ENCODE measurements around the gene ATL3.

ATL3 gene

GRCh38 chr11:63610604-63611394, 60.4 kb downstream of the ATL3 start:
- Histone ChIP-seq H3K27me3 (replicated peaks; ENCODE audit: insufficient read depth, low read length) (no peaks in the 10 kb centered on the region), H2AFZ (ENCODE audit: low read length) (no peak overlapping the region), H3K4me2 (ENCODE audit: low read depth, low read length) (no peak overlapping the region), H3K4me1 (ENCODE audit: low read length) (no peaks in the 10 kb centered on the region), H3K27ac (ENCODE audit: low read length) (no peak overlapping the region), H3K36me3 (replicated peaks; ENCODE audit: insufficient read depth, low read length) (no peaks in the 10 kb centered on the region), H3K79me2 (ENCODE audit: low read length) (no peaks in the 10 kb centered on the region), H3K9ac (ENCODE audit: low read length) (no peak overlapping the region), H3K4me3 (ENCODE audit: low read length) (no peak overlapping the region), H3F3A (ENCODE audit: insufficient read depth, low read length) (no peaks in the 10 kb centered on the region), H3K9me3 (replicated peaks; ENCODE audit: insufficient read depth, low read length) (no peaks in the 10 kb centered on the region), H4K20me1 (ENCODE audit: insufficient read depth, low read length) (no peaks in the 10 kb centered on the region), H3K9me2 (replicated peaks; ENCODE audit: insufficient read depth, low read length) (no peaks in the 10 kb centered on the region)
- no peak for TF ChIP-seq CTCF (IDR thresholded peaks at IDR 0.05; ENCODE audit: low read length)
- no peak for TF ChIP-seq EZH2 (optimal IDR thresholded peaks at IDR 0.05; ENCODE audit: low read depth, low read length)
- TF ChIP-seq EZH2phosphoT487 (IDR thresholded peaks at IDR 0.05; ENCODE audit: low read length): no peak
- DNase-seq: no peak

GRCh38 chr11:63609971-63610580, 61.1 kb downstream of the ATL3 start:
- no peak overlapping the region for H3K27ac ChIP-seq (ENCODE audit: low read length)
- no peaks in the 10 kb centered on the region for H3F3A ChIP-seq (ENCODE audit: insufficient read depth, low read length)
- no peaks in the 10 kb centered on the region for H3K4me1 ChIP-seq (ENCODE audit: low read length)
- no peak overlapping the region for H3K4me2 ChIP-seq (ENCODE audit: low read depth, low read length)
- no peaks in the 10 kb centered on the region for H3K79me2 ChIP-seq (ENCODE audit: low read length)
- no peaks in the 10 kb centered on the region for H3K9me3 ChIP-seq (replicated peaks; ENCODE audit: insufficient read depth, low read length)
- no peak overlapping the region for H2AFZ ChIP-seq (ENCODE audit: low read length)
- no peak for DNase-seq
- TF ChIP-seq CTCF (IDR thresholded peaks at IDR 0.05; ENCODE audit: low read length) (no peak), EZH2 (optimal IDR thresholded peaks at IDR 0.05; ENCODE audit: low read depth, low read length) (no peak), EZH2phosphoT487 (IDR thresholded peaks at IDR 0.05; ENCODE audit: low read length) (no peak)
- no peaks in the 10 kb centered on the region for H3K9me2 ChIP-seq (replicated peaks; ENCODE audit: insufficient read depth, low read length)
- no peaks in the 10 kb centered on the region for H4K20me1 ChIP-seq (ENCODE audit: insufficient read depth, low read length)
- no peak overlapping the region for H3K4me3 ChIP-seq (ENCODE audit: low read length)
- no peaks in the 10 kb centered on the region for H3K36me3 ChIP-seq (replicated peaks; ENCODE audit: insufficient read depth, low read length)
- H3K9ac ChIP-seq (ENCODE audit: low read length): no peak overlapping the region
- H3K27me3 ChIP-seq (replicated peaks; ENCODE audit: insufficient read depth, low read length): no peaks in the 10 kb centered on the region

GRCh38 chr11:63609536-63609935, 61.6 kb downstream of the ATL3 start:
- Histone ChIP-seq H3K4me3 (ENCODE audit: low read length) (no peak overlapping the region), H3K79me2 (ENCODE audit: low read length) (no peaks in the 10 kb centered on the region), H3K4me1 (ENCODE audit: low read length) (no peaks in the 10 kb centered on the region), H3K9me2 (replicated peaks; ENCODE audit: insufficient read depth, low read length) (no peaks in the 10 kb centered on the region), H2AFZ (ENCODE audit: low read length) (no peak overlapping the region), H3F3A (ENCODE audit: insufficient read depth, low read length) (no peaks in the 10 kb centered on the region), H3K27ac (ENCODE audit: low read length) (no peak overlapping the region), H3K4me2 (ENCODE audit: low read depth, low read length) (no peak overlapping the region), H3K36me3 (replicated peaks; ENCODE audit: insufficient read depth, low read length) (no peaks in the 10 kb centered on the region), H4K20me1 (ENCODE audit: insufficient read depth, low read length) (no peaks in the 10 kb centered on the region), H3K27me3 (replicated peaks; ENCODE audit: insufficient read depth, low read length) (no peaks in the 10 kb centered on the region), H3K9me3 (replicated peaks; ENCODE audit: insufficient read depth, low read length) (no peaks in the 10 kb centered on the region), H3K9ac (ENCODE audit: low read length) (no peak overlapping the region)
- TF ChIP-seq EZH2phosphoT487 (IDR thresholded peaks at IDR 0.05; ENCODE audit: low read length) (no peak), CTCF (IDR thresholded peaks at IDR 0.05; ENCODE audit: low read length) (no peak), EZH2 (optimal IDR thresholded peaks at IDR 0.05; ENCODE audit: low read depth, low read length) (no peak)
- DNase-seq: no peak
